Stimulated activated CD4-positive, alpha-beta T cell treated with anti-CD3 and anti-CD28 coated beads, Interleukin-12 subunit alpha, Interleukin-12 subunit beta, amount 100 ng/mL, for 4 hours (primary cell): ENCODE data around the gene LIN37.
A peak's percentile ranks its signal among the peaks of the same experiment; 100 is the strongest.

Experiments
- DNase-seq: peaks from one replicate; pipeline ENCODE4 v3.0.0-alpha.2; 2020

LIN37 gene

GRCh38 chr19:35748106-35749020 lies at the start of gene LIN37:
LIN37 (plus strand) TSS chr19:35748576; CDS start chr19:35748725, 149 bp downstream.
- peak; percentile 95 for DNase-seq

GRCh38 chr19:35702223-35703012 lies 46.0 kb upstream of the LIN37 start:
- DNase-seq: peak; percentile 89

- no peak for DNase-seq
Observed at GRCh38 chr19:35703343-35703742, 45.0 kb upstream of the LIN37 start.

GRCh38 chr19:35704218-35704617 lies 44.2 kb upstream of the LIN37 start, which contains the start of gene ZBTB32:
ZBTB32 (plus strand) TSS chr19:35704558; CDS start chr19:35714627, 10,069 bp downstream.
- no peak for DNase-seq

- DNase-seq: no peak
Observed at GRCh38 chr19:35708391-35708790, 40.0 kb upstream of the LIN37 start.

- DNase-seq: peak; percentile 55
Observed at GRCh38 chr19:35710784-35711723, 37.3 kb upstream of the LIN37 start.

- DNase-seq: peak; percentile 61
Observed at GRCh38 chr19:35712567-35713505, 35.5 kb upstream of the LIN37 start.

GRCh38 chr19:35713506-35713850 lies 34.9 kb upstream of the LIN37 start:
- no peak for DNase-seq

GRCh38 chr19:35713904-35714495 lies 34.4 kb upstream of the LIN37 start:
- DNase-seq: no peak

- no peak for DNase-seq
Observed at GRCh38 chr19:35714601-35715354, 33.6 kb upstream of the LIN37 start.

- DNase-seq: no peak
Observed at GRCh38 chr19:35715355-35715809, 33.0 kb upstream of the LIN37 start.

GRCh38 chr19:35715981-35716800 lies 32.2 kb upstream of the LIN37 start:
- DNase-seq: no peak

GRCh38 chr19:35716801-35717664 lies 31.3 kb upstream of the LIN37 start:
- DNase-seq: peak; percentile 94

GRCh38 chr19:35717665-35718344 lies 30.6 kb upstream of the LIN37 start, which contains the start of gene KMT2B:
KMT2B (plus strand) TSS chr19:35718003; CDS start chr19:35718019, 16 bp downstream.
- no peak for DNase-seq

- DNase-seq: peak; percentile 62
Observed at GRCh38 chr19:35718345-35719041, 29.9 kb upstream of the LIN37 start.

GRCh38 chr19:35719402-35720162 lies 28.8 kb upstream of the LIN37 start:
- no peak for DNase-seq
